IMR-90 (cell line): ENCODE results near the gene TMEM161B. TPM values are rescaled to one million over a fixed set of nuclear protein-coding genes. Genes with fewer than 3 reads are reported as not detected.

Source experiments
- ATAC-seq: fragments of 200-7000 bp; cut with Tn5 transposase; 2 replicates; pipeline ENCODE4 v1.9.1; 2020; ENCODE audit warnings: low read depth, mild to moderate bottlenecking, moderate library complexity
- BruUV-seq: library from RNA; stranded (reverse); fragments of 400-500 nt; replicated peaks from 2 replicates; lab custom pipeline; 2021; lab: Mats Ljungman, UMichigan
- CTCF ChIA-PET: fragments of 300-600 bp; formaldehyde crosslinking; extraction: SDS; loops from one replicate; lab custom pipeline; 2021; ENCODE audit warnings: antibody characterized with exemption; lab: Yijun Ruan, JAX
- POLR2A ChIA-PET: fragments of 300-600 bp; sonication (Branson Sonifier 250); formaldehyde crosslinking; loops from one replicate; lab custom pipeline; 2022; ENCODE audit warnings: antibody characterized with exemption; ENCODE audit not compliant: unreplicated experiment; lab: Charles Lee
- DNase-seq: peaks from one replicate; pipeline ENCODE4 v3.0.0; 2013
- H2AFZ ChIP-seq: replicated peaks from 2 replicates; pipeline ENCODE3; 2013; ENCODE audit warnings: low read length, mild to moderate bottlenecking; ENCODE audit not compliant: poor library complexity
- H2AK5ac ChIP-seq: 2 replicates; pipeline ENCODE4 v1.6.1; 2013; ENCODE audit warnings: low read depth, low read length, inconsistent platforms
- H2AK9ac ChIP-seq: replicated peaks from 2 replicates; pipeline ENCODE3; 2013; ENCODE audit warnings: mild to moderate bottlenecking, low read depth, low read length, moderate library complexity; ENCODE audit not compliant: poor library complexity
- H2BK120ac ChIP-seq: 2 replicates; pipeline ENCODE4 v1.6.1; 2013; ENCODE audit warnings: low read depth, low read length, inconsistent platforms
- H2BK15ac ChIP-seq: 3 replicates; pipeline ENCODE4 v1.6.1; 2013; ENCODE audit warnings: low read depth, low read length, inconsistent platforms
- H2BK20ac ChIP-seq: 2 replicates; pipeline ENCODE4 v1.6.1; 2013; ENCODE audit warnings: low read depth, mild to moderate bottlenecking, inconsistent platforms, low read length, moderate library complexity
- H2BK5ac ChIP-seq: 2 replicates; pipeline ENCODE4 v1.6.1; 2013; ENCODE audit warnings: mild to moderate bottlenecking, low read depth, low read length, inconsistent platforms; ENCODE audit not compliant: poor library complexity, severe bottlenecking
- H3K14ac ChIP-seq: replicated peaks from 2 replicates; pipeline ENCODE4 v1.6.1; 2013; ENCODE audit warnings: low read depth, low read length, inconsistent platforms
- H3K18ac ChIP-seq: 2 replicates; pipeline ENCODE4 v1.6.1; 2013; ENCODE audit warnings: low read depth, low read length, control low read depth
- H3K23ac ChIP-seq: 2 replicates; pipeline ENCODE4 v1.6.1; 2013; ENCODE audit warnings: low read depth, low read length, inconsistent platforms
- H3K27ac ChIP-seq: 2 replicates; pipeline ENCODE4 v1.5.1; 2013; ENCODE audit warnings: mild to moderate bottlenecking, control low read depth, low read length; ENCODE audit not compliant: insufficient read depth
- H3K27me3 ChIP-seq: 2 replicates; pipeline ENCODE4 v1.6.1; 2013; ENCODE audit warnings: low read length; ENCODE audit not compliant: control insufficient read depth, insufficient read depth
- H3K36me3 ChIP-seq: 2 replicates; pipeline ENCODE4 v1.6.1; 2013; ENCODE audit warnings: low read length, mixed read lengths; ENCODE audit not compliant: control insufficient read depth, insufficient read depth
- H3K4ac ChIP-seq: 2 replicates; pipeline ENCODE4 v1.6.1; 2013; ENCODE audit warnings: low read depth, low read length, inconsistent platforms
- H3K4me1 ChIP-seq: 2 replicates; pipeline ENCODE4 v1.6.1; 2013; ENCODE audit warnings: low read length, mixed read lengths; ENCODE audit not compliant: control insufficient read depth, insufficient read depth
- H3K4me2 ChIP-seq: 2 replicates; pipeline ENCODE4 v1.6.1; 2013; ENCODE audit warnings: low read depth, mild to moderate bottlenecking, control low read depth, low read length, moderate library complexity
- H3K4me3 ChIP-seq: 2 replicates; pipeline ENCODE4 v1.5.1; 2013; ENCODE audit warnings: low read depth, mild to moderate bottlenecking, control low read depth, low read length, moderate library complexity; ENCODE audit not compliant: insufficient read depth
- H3K56ac ChIP-seq: 2 replicates; pipeline ENCODE4 v1.6.1; 2013; ENCODE audit warnings: low read length, inconsistent platforms; ENCODE audit not compliant: insufficient read depth; ENCODE audit errors: extremely low read depth
- H3K79me1 ChIP-seq, 2 experiments: 2 replicates each; pipeline ENCODE4 v1.6.1; 2013; ENCODE audit warnings: low read length in 2 of 2, inconsistent platforms in 1 of 2, low read depth in 1 of 2
- H3K9ac ChIP-seq: 2 replicates; pipeline ENCODE4 v1.6.1; 2013; ENCODE audit warnings: low read depth, low read length, control low read depth
- H3K9me1 ChIP-seq: 2 replicates; pipeline ENCODE4 v1.6.1; 2013; ENCODE audit warnings: low read length, inconsistent platforms; ENCODE audit not compliant: insufficient read depth
- H3K9me3 ChIP-seq: 2 replicates; pipeline ENCODE4 v1.6.1; 2013; ENCODE audit warnings: low read length; ENCODE audit not compliant: control insufficient read depth, insufficient read depth
- H4K20me1 ChIP-seq: 2 replicates; pipeline ENCODE4 v1.6.1; 2013; ENCODE audit warnings: low read length, inconsistent platforms; ENCODE audit not compliant: insufficient read depth
- H4K5ac ChIP-seq: 2 replicates; pipeline ENCODE4 v1.6.1; 2013; ENCODE audit warnings: mild to moderate bottlenecking, low read depth, low read length, control low read depth
- H4K8ac ChIP-seq, 2 experiments: 2 replicates each; pipeline ENCODE4 v1.6.1; 2013; ENCODE audit warnings: low read depth in 2 of 2, low read length in 2 of 2, control low read depth in 1 of 2, inconsistent platforms in 1 of 2
- H4K91ac ChIP-seq: 2 replicates; pipeline ENCODE4 v1.6.1; 2013; ENCODE audit warnings: low read depth, low read length, inconsistent platforms; ENCODE audit not compliant: insufficient read depth
- BHLHE40 ChIP-seq: fragments of 150-350 bp; IDR thresholded peaks from 2 replicates; pipeline ENCODE4 v1.6.1; 2016; ENCODE audit warnings: mild to moderate bottlenecking, low read depth, low read length
- ELK1 ChIP-seq: fragments of 150-350 bp; IDR thresholded peaks from 2 replicates; pipeline ENCODE4 v1.6.1; 2016; ENCODE audit warnings: low read depth, mild to moderate bottlenecking, low read length, moderate library complexity, borderline replicate concordance
- FOS ChIP-seq: fragments of 150-350 bp; IDR thresholded peaks from 2 replicates; pipeline ENCODE4 v1.6.1; 2016; ENCODE audit warnings: low read depth, low read length
- MAFK ChIP-seq: IDR thresholded peaks from 2 replicates; pipeline ENCODE4 v1.6.1; 2012; ENCODE audit warnings: low read depth, low read length, improper control_type of control experiment
- MAZ ChIP-seq: IDR thresholded peaks from 2 replicates; pipeline ENCODE4 v1.6.1; 2012; ENCODE audit warnings: low read depth, mild to moderate bottlenecking, low read length, improper control_type of control experiment, moderate library complexity, borderline replicate concordance
- MXI1 ChIP-seq: IDR thresholded peaks from 2 replicates; pipeline ENCODE4 v1.6.1; 2012; ENCODE audit warnings: low read depth, mild to moderate bottlenecking, low read length, moderate library complexity, borderline replicate concordance
- NFE2L2 ChIP-seq: fragments of 150-350 bp; IDR thresholded peaks from 2 replicates; pipeline ENCODE4 v1.6.1; 2016; ENCODE audit warnings: low read depth, mild to moderate bottlenecking, low read length
- RCOR1 ChIP-seq: IDR thresholded peaks from 2 replicates; pipeline ENCODE4 v1.6.1; 2012; ENCODE audit warnings: mild to moderate bottlenecking, low read length, improper control_type of control experiment; ENCODE audit not compliant: insufficient replicate concordance
- RFX5 ChIP-seq: IDR thresholded peaks from 2 replicates; pipeline ENCODE4 v1.8.0; 2012; ENCODE audit warnings: low read depth, mild to moderate bottlenecking, low read length, moderate library complexity
- USF2 ChIP-seq: fragments of 150-350 bp; IDR thresholded peaks from 2 replicates; pipeline ENCODE4 v1.6.1; 2017; ENCODE audit warnings: mild to moderate bottlenecking, antibody characterized with exemption, low read length, low read depth
- WGBS, 2 experiments: methylation state at CpG; one replicate each; pipeline versions ENCODE4 v1.1.5 to v1.1.7; 2013; ENCODE audit warnings: missing lambda C conversion rate in 2 of 2; ENCODE audit not compliant: insufficient read length in 1 of 2; ENCODE audit errors: extremely low coverage in 2 of 2; 5-methylcytosine and 5-hydroxymethylcytosine counted together
- dilution Hi-C: fragments of 300-500 bp; cut with HindIII; formaldehyde crosslinking; loops from one replicate; pipeline ENCODE4 v1.14.3; 2018; ENCODE audit warnings: low sequenced_read_pairs; ENCODE audit not compliant: unreplicated experiment
- in situ Hi-C: fragments of 300-500 bp; cut with MboI; formaldehyde crosslinking; loops from 3 replicates; pipeline ENCODE4 v1.14.3; 2019; ENCODE audit warnings: low sequenced_read_pairs, inconsistent platforms, mixed read lengths
- intact Hi-C: fragments of 100-400 bp; cut with micrococcal nuclease; formaldehyde crosslinking; loops from 2 replicates; pipeline ENCODE4 v1.10.0; 2022
- polyA plus RNA-seq, 3 experiments: library from polyadenylated mRNA; depleted of rRNA; stranded (reverse); fragments of >200 nt; gene quantifications; 2 replicates each; pipeline ENCODE4 v1.2.3, GENCODE V29; 2012; ENCODE audit warnings: low replicate concordance in 1 of 3
- total RNA-seq: library from RNA; depleted of rRNA; stranded (reverse); fragments of >200 nt; gene quantifications from 2 replicates; pipeline ENCODE4 v1.2.3, GENCODE V29; 2012

Gene TMEM161B
- total and polyA plus RNA-seq, 2 of the 4 experiments (the other 2 are of a cell fraction), result 7.4 to 9.3 TPM

- no peaks in the 10 kb centered on the region for H3K9me3 ChIP-seq
- intact Hi-C loops, result no loop called here
- H4K8ac ChIP-seq, result no peak overlapping the region
- no peak overlapping the region for H2BK5ac ChIP-seq
- H2AK9ac ChIP-seq, result no peak overlapping the region
- H3K9ac ChIP-seq, result no peak overlapping the region
- WGBS, 2 experiments, result no CpG with 5 or more reads among the region's 1 CpG
- H2BK20ac ChIP-seq, result no peak overlapping the region
- H2BK120ac ChIP-seq, result no peak overlapping the region
- peaks cover 4% of the 10 kb centered on the region; the same call in 1 of the 2 replicates for H3K36me3 ChIP-seq
- no peak overlapping the region for H4K5ac ChIP-seq
- TF ChIP-seq RFX5 (no peak), MAFK (no peak), FOS (no peak), MAZ (no peak), ELK1 (no peak), MXI1 (no peak), BHLHE40 (no peak), RCOR1 (no peak), USF2 (no peak), NFE2L2 (no peak)
- no peak overlapping the region for H3K23ac ChIP-seq
- H3K27ac ChIP-seq, result no peak overlapping the region
- H3K4me2 ChIP-seq, result no peak overlapping the region
- H3K79me1 ChIP-seq, result peaks cover 0 to 3% of the 10 kb centered on the region in 2 experiments; a peak in 1 of 4 replicates
- in situ Hi-C loops, result no loop called here
- CTCF ChIA-PET, result no interaction called here
- dilution Hi-C loops, result no loop called here
- no peak overlapping the region for H3K4me3 ChIP-seq
- H2BK15ac ChIP-seq, result no peak overlapping the region
- no peak overlapping the region for H2AFZ ChIP-seq
- no peak overlapping the region for H3K56ac ChIP-seq
- no peak for DNase-seq
- H4K20me1 ChIP-seq, result no peaks in the 10 kb centered on the region
- H4K91ac ChIP-seq, result no peak overlapping the region
- no peaks in the 10 kb centered on the region for H3K4me1 ChIP-seq
- H3K9me1 ChIP-seq, result no peaks in the 10 kb centered on the region
- H3K4ac ChIP-seq, result no peak overlapping the region
- H2AK5ac ChIP-seq, result no peak overlapping the region
- H3K27me3 ChIP-seq, result no peaks in the 10 kb centered on the region
- H3K14ac ChIP-seq, result no peak overlapping the region
- H3K18ac ChIP-seq, result no peak overlapping the region
- POLR2A ChIA-PET, result no interaction called here
- no TSS peak for BruUV-seq
- ATAC-seq, result no peak
These were observed 7.7 kb upstream of the TMEM161B start for GRCh38 chr5:88276378-88276777.
